Measurements from ENCODE around the gene GPAM.
A peak's percentile ranks its signal among the peaks of the same experiment; 100 is the strongest.
"Not testable (repeated sequence)": the region's sequence is repeated elsewhere in the genome, so short reads cannot be mapped to it uniquely, and the experiment has no call there.

GPAM gene, protein sequence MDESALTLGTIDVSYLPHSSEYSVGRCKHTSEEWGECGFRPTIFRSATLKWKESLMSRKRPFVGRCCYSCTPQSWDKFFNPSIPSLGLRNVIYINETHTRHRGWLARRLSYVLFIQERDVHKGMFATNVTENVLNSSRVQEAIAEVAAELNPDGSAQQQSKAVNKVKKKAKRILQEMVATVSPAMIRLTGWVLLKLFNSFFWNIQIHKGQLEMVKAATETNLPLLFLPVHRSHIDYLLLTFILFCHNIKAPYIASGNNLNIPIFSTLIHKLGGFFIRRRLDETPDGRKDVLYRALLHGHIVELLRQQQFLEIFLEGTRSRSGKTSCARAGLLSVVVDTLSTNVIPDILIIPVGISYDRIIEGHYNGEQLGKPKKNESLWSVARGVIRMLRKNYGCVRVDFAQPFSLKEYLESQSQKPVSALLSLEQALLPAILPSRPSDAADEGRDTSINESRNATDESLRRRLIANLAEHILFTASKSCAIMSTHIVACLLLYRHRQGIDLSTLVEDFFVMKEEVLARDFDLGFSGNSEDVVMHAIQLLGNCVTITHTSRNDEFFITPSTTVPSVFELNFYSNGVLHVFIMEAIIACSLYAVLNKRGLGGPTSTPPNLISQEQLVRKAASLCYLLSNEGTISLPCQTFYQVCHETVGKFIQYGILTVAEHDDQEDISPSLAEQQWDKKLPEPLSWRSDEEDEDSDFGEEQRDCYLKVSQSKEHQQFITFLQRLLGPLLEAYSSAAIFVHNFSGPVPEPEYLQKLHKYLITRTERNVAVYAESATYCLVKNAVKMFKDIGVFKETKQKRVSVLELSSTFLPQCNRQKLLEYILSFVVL

DNA sequence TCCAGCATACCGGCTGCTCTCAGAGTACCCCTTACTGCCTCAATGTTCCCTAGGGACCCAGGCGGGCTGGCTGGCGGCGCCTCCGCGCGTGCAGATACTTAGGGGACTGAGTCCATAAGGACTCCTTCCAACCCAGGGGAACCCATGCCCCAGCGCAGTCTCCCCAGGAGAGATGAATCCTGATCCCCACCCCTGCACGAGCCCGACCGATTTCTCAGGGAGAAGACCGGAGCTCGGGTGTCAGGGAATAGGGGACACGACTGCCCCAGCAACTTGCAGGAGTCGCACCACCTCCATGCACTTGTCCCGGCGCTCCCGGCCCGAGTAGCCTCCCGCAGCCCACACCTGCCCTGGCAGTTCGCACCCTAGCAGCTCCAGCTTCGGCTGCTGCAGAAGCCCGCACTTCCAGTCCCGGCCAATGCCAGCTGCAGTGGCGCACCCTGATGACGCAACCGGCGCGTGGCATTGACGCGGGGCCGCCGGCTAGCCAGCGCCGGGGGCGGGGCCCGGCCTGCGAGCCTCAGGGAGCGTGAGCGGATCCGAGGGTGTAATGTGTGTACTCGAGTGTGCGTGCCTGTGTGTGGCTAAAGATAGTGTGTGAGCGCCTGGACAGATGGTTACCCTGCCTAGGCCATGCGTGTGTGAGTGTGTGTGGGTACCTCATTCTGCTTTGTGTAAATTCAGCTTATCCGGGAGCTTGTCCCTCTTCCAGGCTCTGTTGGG lies at the start of gene GPAM:
GPAM (minus strand) TSS at position 437 of the 723 bp plus-strand sequence. CDS start 1,981 bp downstream, outside the sequence.
- peaks cover 14% of the 10 kb centered on the region for H3K27me3 Mint-ChIP-seq (ENCODE audit: low read depth)
- peaks cover 13% of the 10 kb centered on the region for H3K9me3 Mint-ChIP-seq
- peak within 1 kb of the TSS; percentile 87 for H3K4me3 Mint-ChIP-seq
- peak; percentile 99 for DNase-seq (ENCODE audit: low spot score)
- H3K36me3 Mint-ChIP-seq (ENCODE audit: low read depth): peaks cover 4% of the 10 kb centered on the region
- peaks cover 18% of the 10 kb centered on the region for H3K4me1 Mint-ChIP-seq (ENCODE audit: low read depth)
- peak within 1 kb of the TSS; percentile 87 for H3K27ac Mint-ChIP-seq

DNA sequence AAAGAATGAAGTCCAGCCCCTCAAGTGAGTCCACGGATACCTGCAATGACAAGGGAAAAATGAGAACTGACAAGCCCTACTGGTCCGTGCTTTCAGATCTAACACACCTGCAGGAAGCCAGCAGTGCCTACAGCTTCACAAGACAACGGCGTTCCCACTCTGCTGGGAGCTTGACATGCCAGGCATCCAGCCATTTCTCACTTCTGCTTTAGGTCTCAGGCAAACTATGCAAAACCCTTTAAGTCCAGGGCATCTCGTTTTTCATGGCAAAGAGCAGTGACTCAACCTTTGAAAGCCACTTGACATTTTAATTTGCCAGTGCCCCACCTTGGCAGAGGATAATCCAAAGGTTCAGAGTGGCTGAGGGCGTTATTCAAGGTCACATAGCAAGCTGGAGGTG lies 49.1 kb upstream of the GPAM start:
- Mint-ChIP-seq H3K4me1 (ENCODE audit: low read depth) (no peaks in the 10 kb centered on the region), H3K9me3 (no peaks in the 10 kb centered on the region), H3K27me3 (ENCODE audit: low read depth) (peaks cover 3% of the 10 kb centered on the region), H3K36me3 (ENCODE audit: low read depth) (no peaks in the 10 kb centered on the region), H3K4me3 (no peak overlapping the region), H3K27ac (no peak overlapping the region)
- DNase-seq (ENCODE audit: low spot score): no peak

DNA sequence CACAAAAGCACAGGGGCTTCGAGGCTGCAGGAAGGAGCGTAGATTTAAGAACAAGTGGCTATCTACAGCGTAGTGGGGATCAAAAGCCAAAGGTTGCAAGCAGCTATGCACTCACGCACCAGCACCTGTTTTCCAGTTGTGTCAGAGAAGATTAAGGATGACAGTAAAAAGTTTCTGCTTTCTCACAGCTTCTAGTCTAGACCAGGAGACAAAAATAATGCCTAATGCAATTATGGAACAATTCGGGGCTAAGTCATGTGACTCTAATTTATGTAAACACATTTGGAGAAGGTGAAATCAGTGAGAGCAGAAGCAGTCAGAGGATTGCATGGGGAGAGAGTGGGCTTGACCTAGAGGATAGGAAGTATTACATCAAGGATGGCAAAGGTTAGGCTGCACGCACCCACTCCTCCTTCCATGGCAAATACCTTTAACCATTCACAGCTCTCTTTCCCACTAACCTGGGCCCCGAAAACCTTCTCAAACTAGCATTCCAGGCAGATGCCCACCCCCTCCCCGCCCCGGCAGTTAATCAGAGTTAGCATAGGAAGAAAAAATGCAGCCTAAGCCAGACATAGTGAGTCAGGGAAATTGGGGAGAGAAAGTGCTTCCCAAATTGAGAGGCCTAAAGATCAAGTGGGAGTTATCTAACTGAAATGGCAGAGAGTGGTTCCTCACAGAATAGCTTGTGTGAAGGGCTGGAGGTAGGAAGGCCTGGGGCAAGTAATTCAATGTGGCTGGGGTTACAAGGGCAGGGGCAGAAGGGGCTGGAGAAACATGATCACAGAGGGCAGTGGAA lies 48.2 kb upstream of the GPAM start:
- H3K4me3 Mint-ChIP-seq: no peak overlapping the region
- H3K27me3 Mint-ChIP-seq (ENCODE audit: low read depth): peaks cover 3% of the 10 kb centered on the region
- no peaks in the 10 kb centered on the region for H3K36me3 Mint-ChIP-seq (ENCODE audit: low read depth)
- DNase-seq (ENCODE audit: low spot score): no peak
- no peak overlapping the region for H3K27ac Mint-ChIP-seq
- no peaks in the 10 kb centered on the region for H3K9me3 Mint-ChIP-seq
- no peaks in the 10 kb centered on the region for H3K4me1 Mint-ChIP-seq (ENCODE audit: low read depth)

DNA sequence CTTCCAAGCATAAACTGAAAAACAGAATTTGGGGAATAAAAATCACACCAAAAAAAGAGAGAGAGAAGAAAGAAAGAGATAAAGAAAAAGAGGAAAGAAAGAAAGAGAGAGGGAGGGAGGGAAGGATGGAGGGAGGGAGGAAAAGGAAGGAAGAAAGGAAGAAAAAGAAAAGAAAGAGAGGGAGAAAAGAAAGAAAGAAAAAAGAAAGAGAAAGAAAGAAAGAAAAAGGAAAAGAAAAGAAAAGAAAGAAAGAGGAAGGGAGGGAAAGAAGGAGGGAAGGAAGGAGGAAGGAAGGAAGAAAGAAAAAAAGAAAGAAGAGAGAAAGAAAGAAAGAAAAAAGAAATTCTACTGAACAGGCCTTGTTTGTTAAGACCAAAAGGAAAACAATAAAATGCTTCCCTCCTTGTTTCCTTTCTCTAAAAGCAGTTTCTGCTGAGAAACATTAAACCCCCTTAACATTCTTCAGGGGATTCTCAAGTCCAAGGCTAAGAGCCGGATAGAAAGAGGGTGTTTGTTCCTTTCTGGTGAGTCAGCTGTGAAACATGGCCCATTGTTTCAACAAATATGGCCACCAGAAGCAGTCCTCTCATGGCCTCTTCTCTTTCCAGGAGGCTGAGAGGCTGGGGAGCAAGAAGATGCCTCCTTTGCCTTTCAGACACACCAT lies 46.9 kb upstream of the GPAM start:
- Mint-ChIP-seq H3K27me3 (ENCODE audit: low read depth) (peaks cover 3% of the 10 kb centered on the region), H3K9me3 (no peaks in the 10 kb centered on the region), H3K36me3 (ENCODE audit: low read depth) (no peaks in the 10 kb centered on the region), H3K4me3 (no peak overlapping the region), H3K27ac (no peak overlapping the region), H3K4me1 (ENCODE audit: low read depth) (no peaks in the 10 kb centered on the region)
- no peak for DNase-seq (ENCODE audit: low spot score)

DNA sequence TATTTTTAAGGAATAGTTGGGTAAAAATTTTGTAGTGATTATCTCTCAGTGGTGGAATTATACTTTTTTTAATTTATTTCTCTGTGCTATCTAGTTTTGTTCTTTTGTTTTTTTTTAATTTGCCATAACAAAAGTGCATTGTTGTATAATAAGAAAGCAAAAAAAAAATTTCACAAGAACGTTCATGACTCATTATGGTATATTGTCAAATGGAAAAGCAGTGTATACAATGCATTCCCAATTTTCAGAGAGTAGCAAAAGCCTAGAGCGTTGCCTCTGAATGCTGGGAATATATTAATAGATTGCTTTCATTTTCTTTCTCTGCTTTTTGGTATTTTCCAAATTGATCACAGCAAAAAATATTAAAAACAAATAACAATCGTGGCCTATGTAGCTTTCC lies 46.3 kb upstream of the GPAM start:
- H3K27me3 Mint-ChIP-seq (ENCODE audit: low read depth): peaks cover 3% of the 10 kb centered on the region
- H3K27ac Mint-ChIP-seq: no peak overlapping the region
- no peaks in the 10 kb centered on the region for H3K4me1 Mint-ChIP-seq (ENCODE audit: low read depth)
- no peak for DNase-seq (ENCODE audit: low spot score)
- H3K36me3 Mint-ChIP-seq (ENCODE audit: low read depth): no peaks in the 10 kb centered on the region
- no peak overlapping the region for H3K4me3 Mint-ChIP-seq
- H3K9me3 Mint-ChIP-seq: no peaks in the 10 kb centered on the region

DNA sequence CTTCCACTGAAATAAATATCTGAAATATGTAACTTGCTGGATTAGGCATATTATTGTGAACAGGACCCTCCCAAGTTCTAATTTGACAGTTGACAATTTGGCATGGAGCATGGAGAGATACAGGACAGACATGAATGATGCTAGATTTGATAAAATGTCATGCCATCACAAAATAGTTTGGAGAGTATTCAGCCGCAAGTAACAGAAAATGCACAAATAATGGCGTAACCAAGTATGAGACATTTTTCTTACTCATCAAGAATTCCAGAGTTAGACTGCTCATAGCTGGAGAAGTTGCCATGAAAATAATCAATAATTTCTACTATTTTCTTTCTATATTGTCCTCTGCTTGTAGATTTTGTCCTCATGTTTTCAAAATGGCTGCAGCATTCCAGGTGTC lies 45.5 kb upstream of the GPAM start:
- Mint-ChIP-seq H3K4me1 (ENCODE audit: low read depth) (no peaks in the 10 kb centered on the region), H3K9me3 (no peaks in the 10 kb centered on the region), H3K4me3 (no peak overlapping the region), H3K36me3 (ENCODE audit: low read depth) (no peaks in the 10 kb centered on the region), H3K27me3 (ENCODE audit: low read depth) (peaks cover 3% of the 10 kb centered on the region), H3K27ac (no peak overlapping the region)
- no peak for DNase-seq (ENCODE audit: low spot score)

DNA sequence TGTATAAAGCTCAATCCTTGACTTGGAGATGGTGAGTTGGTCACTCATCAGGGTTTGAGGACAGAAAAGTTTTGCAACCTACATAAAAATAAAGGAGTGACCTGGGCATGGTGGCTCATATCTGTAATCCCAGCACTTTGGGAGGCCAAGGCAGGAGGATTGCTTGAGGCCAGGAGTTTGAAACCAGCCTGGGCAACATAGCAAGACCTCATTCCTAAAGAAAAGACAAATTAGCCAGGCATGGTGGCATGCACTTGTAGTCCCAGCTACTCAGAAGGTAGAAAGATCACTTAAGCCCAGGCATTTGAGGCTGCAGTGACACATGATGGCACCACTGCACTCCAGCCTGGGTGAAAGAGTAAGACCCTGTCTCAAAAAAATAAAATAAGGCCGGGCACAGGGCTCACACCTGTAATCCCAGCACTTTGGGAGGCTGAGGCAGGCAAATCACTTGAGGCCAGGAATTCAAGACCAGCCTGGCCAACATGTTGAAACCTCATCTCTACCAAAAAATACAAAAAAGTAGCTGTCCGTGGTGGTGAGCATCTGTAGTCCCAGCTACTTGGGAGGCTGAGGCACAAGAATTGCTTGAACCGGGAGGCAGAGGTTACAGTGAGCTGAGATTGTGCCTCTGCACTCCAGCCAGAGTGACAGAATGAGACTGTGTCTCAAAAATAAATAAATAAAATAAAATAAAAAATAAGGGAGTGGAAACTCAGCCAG lies 45.0 kb upstream of the GPAM start:
- H3K4me1 Mint-ChIP-seq (ENCODE audit: low read depth); H3K9me3 Mint-ChIP-seq; DNase-seq (ENCODE audit: low spot score); H3K27me3 Mint-ChIP-seq (ENCODE audit: low read depth); H3K4me3 Mint-ChIP-seq; H3K36me3 Mint-ChIP-seq (ENCODE audit: low read depth); H3K27ac Mint-ChIP-seq: not testable (repeated sequence)

DNA sequence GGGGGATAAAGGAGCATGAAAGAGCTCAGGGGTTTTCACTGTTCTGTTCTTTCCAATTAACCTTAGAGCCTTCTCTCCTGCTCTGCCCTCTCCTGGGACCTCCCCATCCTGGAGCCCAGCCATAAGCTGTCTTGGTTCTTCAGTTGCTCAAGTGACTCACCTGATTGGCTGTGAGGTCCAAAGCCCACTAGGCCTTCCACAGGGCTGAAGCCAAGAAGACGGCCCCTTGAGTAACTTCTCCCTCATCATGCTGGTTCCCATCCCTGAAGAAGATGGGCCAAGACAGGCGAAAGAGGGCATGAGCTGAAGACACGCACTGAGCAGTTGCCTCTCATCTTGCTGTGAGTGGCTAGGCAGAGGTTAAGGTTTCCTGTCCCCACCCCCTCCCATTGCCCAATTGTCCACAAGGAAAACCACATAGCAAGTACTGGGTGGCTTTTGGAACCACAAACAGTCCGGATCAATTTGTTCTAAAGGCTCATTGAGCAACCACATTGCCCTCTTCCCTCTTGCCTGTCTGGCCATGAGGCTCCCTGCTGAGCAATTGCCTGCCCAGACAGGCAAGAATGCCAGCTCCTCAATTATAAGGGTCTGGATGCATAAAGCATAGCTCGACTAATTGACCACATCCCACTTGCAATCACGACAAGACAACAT lies 43.9 kb upstream of the GPAM start:
- Mint-ChIP-seq H3K9me3 (no peaks in the 10 kb centered on the region), H3K4me1 (ENCODE audit: low read depth) (no peaks in the 10 kb centered on the region), H3K4me3 (no peak overlapping the region), H3K27ac (no peak overlapping the region), H3K27me3 (ENCODE audit: low read depth) (peaks cover 3% of the 10 kb centered on the region), H3K36me3 (ENCODE audit: low read depth) (no peaks in the 10 kb centered on the region)
- DNase-seq (ENCODE audit: low spot score): no peak

DNA sequence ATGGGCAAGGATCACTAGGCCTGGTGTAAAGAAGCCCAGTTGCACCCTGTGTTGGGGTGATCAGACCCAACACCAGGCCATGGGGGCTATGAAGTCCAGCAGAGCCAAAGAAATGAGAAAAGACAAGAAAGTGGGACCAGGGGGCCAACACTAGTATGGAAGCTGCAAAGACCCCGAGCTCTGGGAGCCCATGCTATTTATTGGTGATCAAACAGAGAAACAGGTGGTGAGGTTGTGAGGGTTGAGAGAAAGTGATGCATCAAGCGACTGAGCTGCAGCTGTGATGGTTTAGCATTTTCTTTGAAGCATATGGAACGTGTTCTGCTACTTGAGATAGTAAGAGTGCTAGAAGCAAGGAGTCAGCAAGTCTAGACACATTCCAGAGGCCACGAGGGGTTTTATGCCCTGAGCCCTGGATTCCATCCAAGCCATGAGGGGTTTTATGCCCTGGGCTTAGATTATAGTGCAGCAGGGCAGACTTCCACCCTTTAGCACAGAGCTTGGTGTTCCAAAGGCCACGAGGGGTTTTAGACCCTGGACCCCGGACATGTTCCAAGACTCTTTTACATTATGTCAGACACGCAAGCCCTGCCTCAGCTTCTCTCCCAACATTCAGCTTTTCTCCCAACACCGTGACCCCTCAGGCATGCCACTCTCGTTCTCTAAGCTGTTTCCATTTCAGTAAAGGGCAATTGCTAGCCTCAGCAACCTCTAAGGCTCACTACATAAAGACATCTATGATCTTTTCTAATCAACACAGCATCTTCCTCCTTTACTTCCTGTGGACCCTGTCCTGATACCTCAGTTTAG lies 43.1 kb upstream of the GPAM start:
- Mint-ChIP-seq H3K27me3 (ENCODE audit: low read depth) (no peaks in the 10 kb centered on the region), H3K9me3 (no peaks in the 10 kb centered on the region), H3K27ac (no peak overlapping the region), H3K36me3 (ENCODE audit: low read depth) (no peaks in the 10 kb centered on the region), H3K4me1 (ENCODE audit: low read depth) (no peaks in the 10 kb centered on the region), H3K4me3 (no peak overlapping the region)
- DNase-seq (ENCODE audit: low spot score): no peak

DNA sequence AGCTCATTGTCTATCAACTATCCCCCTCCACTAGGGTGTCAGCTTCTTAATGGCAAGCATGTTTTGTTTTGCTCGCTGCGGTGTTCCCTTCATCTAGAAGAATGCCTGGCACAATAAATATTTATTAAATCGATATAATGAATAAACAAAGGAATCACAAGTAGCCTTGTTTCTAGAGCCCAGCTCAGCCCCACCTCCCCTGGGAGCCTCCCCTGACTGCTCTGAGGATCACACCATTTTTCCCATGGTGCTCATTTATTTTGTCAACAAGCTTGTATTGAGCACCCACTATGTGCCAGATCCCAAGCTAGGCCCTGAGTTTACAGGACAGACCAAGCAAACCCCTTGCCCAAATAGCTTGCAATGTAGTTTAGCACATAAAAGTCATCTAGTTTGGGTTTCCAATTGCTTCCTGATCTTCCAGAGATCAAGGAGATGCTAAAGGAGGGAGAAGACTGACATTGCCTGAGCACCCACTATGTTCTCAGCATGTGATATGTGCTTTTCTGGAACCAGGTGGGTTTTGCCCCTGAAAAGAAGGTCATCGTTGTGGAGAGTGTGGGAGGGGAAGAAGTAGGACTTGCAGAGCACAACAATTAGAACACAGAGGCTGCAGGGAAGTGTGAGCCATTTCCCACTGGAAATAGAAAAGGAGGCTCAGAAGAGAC lies 42.3 kb upstream of the GPAM start:
- Mint-ChIP-seq H3K27ac (no peak overlapping the region), H3K9me3 (no peaks in the 10 kb centered on the region), H3K36me3 (ENCODE audit: low read depth) (no peaks in the 10 kb centered on the region), H3K4me3 (no peak overlapping the region), H3K27me3 (ENCODE audit: low read depth) (no peaks in the 10 kb centered on the region), H3K4me1 (ENCODE audit: low read depth) (no peaks in the 10 kb centered on the region)
- DNase-seq (ENCODE audit: low spot score): no peak

DNA sequence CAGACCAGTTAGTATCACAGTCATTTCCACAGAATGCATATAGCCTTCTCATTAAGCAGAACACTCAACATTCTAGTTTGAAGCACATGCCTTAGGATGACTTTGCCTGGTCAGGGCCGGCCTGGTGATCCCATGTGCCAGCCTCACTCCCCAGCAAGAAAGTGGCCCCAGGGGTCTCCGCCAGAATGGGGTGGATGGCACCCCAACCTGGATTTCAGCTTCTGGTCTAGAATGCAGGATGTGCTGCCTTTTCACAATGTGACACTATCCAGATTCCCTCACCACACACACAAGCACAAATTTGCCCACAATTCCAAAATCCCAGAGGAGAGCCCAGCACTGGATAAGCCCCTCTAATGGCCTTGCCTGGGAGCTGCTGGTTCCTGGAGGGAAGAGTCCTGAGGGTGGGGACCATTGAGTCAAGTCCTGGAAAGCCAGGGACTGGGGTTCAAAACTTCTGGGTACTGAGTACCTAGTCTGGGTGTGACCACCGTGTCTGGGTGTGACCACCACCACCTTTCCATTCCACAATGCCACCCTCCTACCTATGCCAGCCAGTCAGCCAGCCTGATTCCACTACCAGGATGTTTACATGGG lies 41.5 kb upstream of the GPAM start:
- H3K27ac Mint-ChIP-seq: no peak overlapping the region
- no peaks in the 10 kb centered on the region for H3K36me3 Mint-ChIP-seq (ENCODE audit: low read depth)
- H3K4me1 Mint-ChIP-seq (ENCODE audit: low read depth): no peaks in the 10 kb centered on the region
- H3K4me3 Mint-ChIP-seq: no peak overlapping the region
- DNase-seq (ENCODE audit: low spot score): no peak
- no peaks in the 10 kb centered on the region for H3K27me3 Mint-ChIP-seq (ENCODE audit: low read depth)
- H3K9me3 Mint-ChIP-seq: no peaks in the 10 kb centered on the region
